ENCODE measurements around the gene UNC80. TPM values are rescaled to one million over a fixed set of nuclear protein-coding genes. Genes with fewer than 3 reads are reported as not detected.

The UNC80 gene
- total RNA-seq, 1 donor from 2014 or later: not detected

DNA sequence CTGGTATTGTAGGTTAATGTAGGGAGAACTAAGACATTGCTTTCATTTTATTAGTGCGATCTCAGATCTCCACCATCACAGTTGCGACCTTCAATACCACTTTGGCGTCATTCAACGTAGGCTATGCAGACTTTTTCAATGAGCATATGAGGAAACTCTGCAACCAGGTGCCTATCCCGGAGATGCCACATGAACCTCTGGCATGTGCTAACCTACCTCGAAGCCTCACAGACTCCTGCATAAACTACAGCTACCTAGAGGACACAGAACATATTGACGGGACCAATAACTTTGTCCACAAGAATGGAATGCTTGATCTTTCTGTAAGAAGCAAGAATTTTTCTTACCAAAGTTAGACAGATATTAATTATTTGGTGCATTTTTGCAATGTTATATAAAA, 47.3 kb downstream of the UNC80 start:
- CTCF ChIA-PET: no interaction called here
- ATAC-seq (ENCODE audit: low read depth): no peak

GRCh38 chr2:209821806-209822205, 50.2 kb downstream of the UNC80 start:
- Mint-ChIP-seq H3K27ac (no peak overlapping the region), H3K9me3 (no peaks in the 10 kb centered on the region), H3K4me1 (no peaks in the 10 kb centered on the region), H3K36me3 (ENCODE audit: low read depth) (no peaks in the 10 kb centered on the region), H3K27me3 (no peaks in the 10 kb centered on the region), H3K4me3 (no peak overlapping the region)
- CTCF ChIA-PET: no interaction called here
- DNase-seq: no peak
- ATAC-seq (ENCODE audit: low read depth): no peak
- POLR2A ChIA-PET: no interaction called here
- TF ChIP-seq, protein P1, sequence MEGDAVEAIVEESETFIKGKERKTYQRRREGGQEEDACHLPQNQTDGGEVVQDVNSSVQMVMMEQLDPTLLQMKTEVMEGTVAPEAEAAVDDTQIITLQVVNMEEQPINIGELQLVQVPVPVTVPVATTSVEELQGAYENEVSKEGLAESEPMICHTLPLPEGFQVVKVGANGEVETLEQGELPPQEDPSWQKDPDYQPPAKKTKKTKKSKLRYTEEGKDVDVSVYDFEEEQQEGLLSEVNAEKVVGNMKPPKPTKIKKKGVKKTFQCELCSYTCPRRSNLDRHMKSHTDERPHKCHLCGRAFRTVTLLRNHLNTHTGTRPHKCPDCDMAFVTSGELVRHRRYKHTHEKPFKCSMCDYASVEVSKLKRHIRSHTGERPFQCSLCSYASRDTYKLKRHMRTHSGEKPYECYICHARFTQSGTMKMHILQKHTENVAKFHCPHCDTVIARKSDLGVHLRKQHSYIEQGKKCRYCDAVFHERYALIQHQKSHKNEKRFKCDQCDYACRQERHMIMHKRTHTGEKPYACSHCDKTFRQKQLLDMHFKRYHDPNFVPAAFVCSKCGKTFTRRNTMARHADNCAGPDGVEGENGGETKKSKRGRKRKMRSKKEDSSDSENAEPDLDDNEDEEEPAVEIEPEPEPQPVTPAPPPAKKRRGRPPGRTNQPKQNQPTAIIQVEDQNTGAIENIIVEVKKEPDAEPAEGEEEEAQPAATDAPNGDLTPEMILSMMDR (IDR thresholded peaks at IDR 0.05): no peak
- intact Hi-C loops (cut with micrococcal nuclease): no loop called here

More for the DNA sequence above, 47.3 kb downstream of the UNC80 start:
- POLR2A ChIA-PET: no interaction called here
- no peak for DNase-seq
- intact Hi-C loops (cut with micrococcal nuclease): no loop called here
- H3K27me3 Mint-ChIP-seq: no peaks in the 10 kb centered on the region
- H3K4me1 Mint-ChIP-seq: no peaks in the 10 kb centered on the region
- no peaks in the 10 kb centered on the region for H3K36me3 Mint-ChIP-seq (ENCODE audit: low read depth)
- no peak overlapping the region for H3K27ac Mint-ChIP-seq
- no peak overlapping the region for H3K4me3 Mint-ChIP-seq
- no peaks in the 10 kb centered on the region for H3K9me3 Mint-ChIP-seq
- TF ChIP-seq, protein P1 (IDR thresholded peaks at IDR 0.05): no peak

GRCh38 chr2:209823484-209823883, 51.9 kb downstream of the UNC80 start:
- Mint-ChIP-seq H3K27ac (no peak overlapping the region), H3K4me1 (no peaks in the 10 kb centered on the region), H3K27me3 (no peaks in the 10 kb centered on the region), H3K36me3 (ENCODE audit: low read depth) (no peaks in the 10 kb centered on the region), H3K4me3 (no peak overlapping the region), H3K9me3 (no peaks in the 10 kb centered on the region)
- ATAC-seq (ENCODE audit: low read depth) (no peak), DNase-seq (no peak)
- intact Hi-C loops (cut with micrococcal nuclease): no loop called here
- TF ChIP-seq, protein P1 (IDR thresholded peaks at IDR 0.05): no peak
- ChIA-PET CTCF (no interaction called here), POLR2A (no interaction called here)

GRCh38 chr2:209824391-209824790, 52.8 kb downstream of the UNC80 start:
- intact Hi-C loops (cut with micrococcal nuclease): no loop called here
- TF ChIP-seq, protein P1 (IDR thresholded peaks at IDR 0.05): no peak
- CTCF ChIA-PET: no interaction called here
- no peak for ATAC-seq (ENCODE audit: low read depth)
- DNase-seq: no peak
- no peak overlapping the region for H3K4me3 Mint-ChIP-seq
- H3K36me3 Mint-ChIP-seq (ENCODE audit: low read depth): no peaks in the 10 kb centered on the region
- POLR2A ChIA-PET: no interaction called here
- no peaks in the 10 kb centered on the region for H3K4me1 Mint-ChIP-seq
- no peaks in the 10 kb centered on the region for H3K27me3 Mint-ChIP-seq
- H3K9me3 Mint-ChIP-seq: no peaks in the 10 kb centered on the region
- no peak overlapping the region for H3K27ac Mint-ChIP-seq

DNA sequence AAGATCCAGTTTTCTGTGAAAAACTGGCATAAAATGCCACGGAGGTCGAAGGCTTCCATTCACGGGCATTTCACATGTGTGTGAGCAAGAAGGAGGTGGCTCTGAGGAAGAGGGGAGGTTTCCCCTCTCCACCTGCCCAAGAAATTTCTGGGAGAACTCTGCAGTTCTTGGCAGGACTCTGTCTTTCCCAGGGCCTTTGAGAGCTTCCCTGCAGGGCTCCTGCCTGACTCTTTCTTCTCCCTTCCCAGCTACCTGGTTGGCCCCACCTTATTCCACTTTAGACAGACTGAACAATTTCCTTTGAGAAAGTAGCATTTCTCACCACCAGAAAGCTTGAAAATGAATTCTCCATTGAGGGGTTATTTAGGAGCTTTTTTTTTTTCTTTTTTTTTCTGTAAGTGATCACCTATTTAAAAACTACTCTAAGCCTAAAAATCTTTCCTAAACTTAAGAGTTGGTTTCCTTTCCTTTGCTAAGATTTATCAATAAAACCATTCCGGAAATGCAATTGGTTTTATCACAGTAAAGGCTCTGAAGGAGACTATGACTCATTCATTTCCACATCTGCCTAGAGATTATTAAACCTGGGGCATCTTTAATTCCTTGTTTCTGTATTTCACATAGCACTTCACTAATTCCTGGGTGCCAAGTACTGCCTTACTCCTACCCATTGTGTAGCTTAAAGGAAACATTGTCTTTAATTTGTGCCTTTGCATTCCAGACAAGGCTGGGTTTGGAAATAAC, 59.3 kb downstream of the UNC80 start:
- ATAC-seq (ENCODE audit: low read depth): no peak
- Mint-ChIP-seq H3K27ac (no peak overlapping the region), H3K4me1 (no peaks in the 10 kb centered on the region), H3K27me3 (no peaks in the 10 kb centered on the region), H3K4me3 (no peak overlapping the region), H3K9me3 (no peaks in the 10 kb centered on the region), H3K36me3 (ENCODE audit: low read depth) (no peaks in the 10 kb centered on the region)
- no peak for DNase-seq
- CTCF ChIA-PET: no interaction called here
- TF ChIP-seq, protein P1 (IDR thresholded peaks at IDR 0.05): no peak
- POLR2A ChIA-PET: no interaction called here
- intact Hi-C loops (cut with micrococcal nuclease): no loop called here

All from activated B cell treated with CpG ODN at 0.5 μM for 24 hours (primary cell).